HL-60/S4 (cell line): ENCODE results near the gene SDC1.

Experiments used
- in situ Hi-C: fragments of 300-500 bp; cut with MboI; formaldehyde crosslinking; loops from 2 replicates; pipeline ENCODE4 v1.14.3; 2022; ENCODE audit warnings: low sequenced_read_pairs

The SDC1 gene

GRCh38 chr2:20186855-20187187 lies 38.1 kb downstream of the SDC1 start:
- in situ Hi-C loops, result no loop called here

DNA sequence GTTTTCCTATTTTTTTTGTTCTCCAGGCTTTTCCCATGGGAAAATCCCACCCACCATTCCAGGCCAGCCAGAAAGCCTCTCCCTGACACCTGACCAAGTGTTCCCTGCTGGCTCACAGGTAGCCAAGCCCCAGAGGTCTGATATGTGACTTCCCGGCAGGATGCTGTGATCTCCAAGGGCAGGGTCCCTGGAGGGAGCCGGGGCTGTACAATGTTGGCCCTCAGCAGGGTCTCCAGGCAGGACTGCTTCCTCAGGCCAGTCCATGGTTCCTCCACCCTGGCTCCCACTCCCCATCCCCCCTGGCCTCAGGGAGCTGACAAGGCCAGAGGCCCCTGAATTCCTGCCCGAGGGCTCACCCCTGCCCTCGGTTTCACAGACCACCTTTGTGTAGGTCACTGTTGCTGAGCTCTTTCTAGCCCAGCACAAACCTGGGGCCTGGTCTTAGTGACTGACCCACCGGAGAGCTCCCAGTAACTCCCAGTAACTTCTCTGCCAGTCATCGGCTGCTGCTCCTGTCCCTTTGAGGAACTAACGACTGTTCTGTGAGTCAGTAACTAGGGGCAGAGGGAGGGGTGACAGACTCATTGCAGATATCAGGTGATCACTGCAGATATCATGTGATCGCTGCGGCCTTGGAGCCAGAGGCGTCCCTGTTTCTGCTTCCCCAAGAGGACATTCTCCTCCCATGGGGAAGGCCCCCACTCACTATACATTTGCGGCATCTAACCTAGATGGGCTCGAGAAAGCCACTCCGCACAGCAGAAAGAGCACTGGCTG lies 38.7 kb downstream of the SDC1 start:
- in situ Hi-C loops, result no loop called here

DNA sequence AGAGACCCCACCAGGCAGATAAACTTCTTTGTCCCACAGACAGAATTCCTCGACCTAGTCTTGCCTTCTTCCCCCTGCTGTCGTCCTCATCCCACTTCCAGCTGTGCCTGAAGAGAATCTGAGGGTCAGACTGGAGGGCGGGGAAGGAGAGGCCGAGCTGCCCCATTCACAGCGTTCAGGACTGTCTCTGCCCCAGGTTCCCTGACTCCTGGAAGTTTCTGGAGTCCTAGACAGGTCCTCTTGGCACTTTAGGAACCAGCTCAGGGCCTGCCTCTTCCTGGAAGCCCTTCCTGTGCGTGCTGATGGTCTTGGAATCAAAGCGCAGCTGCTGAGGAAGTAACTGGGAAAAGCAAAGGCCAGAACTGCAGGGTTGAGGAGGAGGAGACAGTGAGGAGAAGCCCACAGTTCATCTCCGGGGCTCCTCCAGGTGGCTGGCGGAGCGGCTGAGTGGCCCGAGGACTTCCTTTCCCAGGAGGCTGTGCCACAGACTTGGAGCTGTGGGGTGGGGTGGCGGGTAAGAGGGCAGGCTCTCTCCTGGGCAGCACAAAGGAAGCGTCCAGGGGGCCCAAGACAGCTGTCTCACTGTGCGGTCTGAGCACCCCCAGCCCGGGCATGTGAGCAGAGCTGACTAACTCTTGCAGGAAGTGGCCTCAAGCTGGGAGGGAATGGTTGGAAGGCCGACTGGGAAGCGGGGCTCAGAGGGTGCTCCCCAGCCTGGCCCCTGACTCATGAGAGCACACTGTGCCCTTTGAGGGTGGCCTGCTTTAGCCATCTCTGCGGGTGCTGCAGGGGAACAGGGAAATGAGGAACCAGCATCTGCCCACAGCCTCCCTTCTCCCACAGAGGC lies 39.5 kb downstream of the SDC1 start:
- in situ Hi-C loops, result no loop called here

DNA sequence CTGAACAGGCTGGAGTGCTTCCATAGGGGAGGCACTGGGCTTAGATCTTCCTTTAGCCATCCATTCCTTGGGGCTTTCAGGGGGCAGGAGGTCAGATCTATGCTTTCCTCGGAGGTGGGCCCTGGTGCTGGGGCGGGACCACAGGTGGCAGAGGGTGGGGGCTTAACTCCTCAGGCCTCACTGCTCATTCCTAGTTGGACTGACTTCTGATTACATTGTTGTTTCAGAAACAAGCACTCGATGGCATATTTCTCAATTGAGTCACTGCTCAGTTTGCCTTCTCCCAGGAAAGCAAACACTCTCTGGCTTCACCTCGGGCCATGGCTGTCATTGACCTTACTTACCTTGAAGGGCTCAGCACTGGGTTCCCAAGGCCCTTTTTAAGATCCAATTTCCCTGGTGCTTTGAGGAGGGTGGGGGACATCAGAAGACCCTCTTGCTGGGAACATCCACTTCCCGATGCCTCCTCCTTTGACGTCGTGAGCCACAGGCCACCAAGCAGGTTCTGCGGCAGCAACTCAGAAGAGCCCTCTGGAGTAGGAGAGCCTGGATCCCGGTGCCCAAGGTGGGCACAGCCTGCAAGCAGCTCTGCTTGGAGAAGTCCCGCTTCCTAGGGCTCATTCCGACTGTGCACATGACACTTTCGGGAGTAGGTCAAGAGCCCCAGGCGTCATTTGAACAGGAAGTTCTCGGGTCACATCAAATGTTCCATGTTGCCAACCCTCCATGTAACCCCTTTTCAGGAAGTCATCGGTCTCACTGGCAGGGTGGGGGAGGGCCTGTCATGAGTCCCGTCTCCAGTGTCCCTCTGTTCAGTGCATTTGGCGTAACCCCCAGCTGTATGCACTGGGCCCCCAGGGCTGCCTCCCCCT lies 40.6 kb downstream of the SDC1 start:
- in situ Hi-C loops, result no loop called here

DNA sequence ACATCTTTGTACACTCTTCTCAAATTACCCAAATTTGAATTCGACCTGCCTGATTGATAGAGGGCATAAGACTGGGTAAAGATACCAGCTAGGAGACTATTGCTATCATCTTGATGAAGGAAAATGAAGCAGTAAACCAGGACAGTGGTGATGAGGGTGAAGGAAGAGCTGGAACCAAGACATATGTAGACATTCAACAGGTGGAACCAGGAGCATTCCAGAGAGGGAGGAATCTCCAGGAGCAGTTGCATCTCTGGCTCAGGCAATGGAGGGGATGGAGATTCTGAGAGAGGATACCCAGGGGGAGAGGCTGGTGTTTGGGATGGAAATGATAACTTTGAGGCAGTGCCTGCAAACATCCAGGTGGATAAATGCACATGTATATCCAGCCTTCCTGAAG lies 41.6 kb downstream of the SDC1 start:
- in situ Hi-C loops, result no loop called here

DNA sequence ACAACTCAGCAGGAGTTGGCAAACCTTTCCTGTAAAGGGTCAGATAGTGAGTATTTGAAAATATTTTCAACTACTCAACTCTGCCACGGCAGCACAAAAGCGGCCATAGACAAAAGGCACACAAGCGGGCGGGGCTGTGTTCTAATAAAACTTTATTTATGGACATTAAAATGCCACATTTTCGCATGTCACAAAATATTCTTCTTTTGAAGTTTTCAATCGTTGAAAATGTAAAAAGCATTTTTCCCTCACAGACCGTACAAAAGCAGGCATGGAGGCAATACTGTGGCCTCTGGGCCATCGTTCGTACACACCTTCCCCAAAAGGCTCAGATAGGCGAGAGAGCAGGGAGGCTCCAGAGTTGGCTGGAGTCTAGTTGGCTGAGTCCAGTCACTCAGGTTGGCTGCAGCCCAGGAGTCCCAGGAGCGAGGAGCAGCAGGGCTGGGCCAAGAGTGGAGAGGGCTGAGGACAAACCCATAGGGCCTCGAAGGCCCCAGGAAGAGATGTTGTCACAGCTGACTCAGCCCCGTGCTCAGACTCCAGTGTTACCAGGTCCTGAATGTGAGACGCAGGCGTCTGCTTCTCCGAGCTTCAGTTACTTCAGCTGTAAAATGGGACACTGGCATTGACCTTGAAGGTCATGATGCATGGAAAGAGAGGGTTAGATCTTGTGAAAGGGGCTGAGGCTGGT lies 42.5 kb downstream of the SDC1 start:
- in situ Hi-C loops, result no loop called here

- in situ Hi-C loops, result no loop called here
Observed at GRCh38 chr2:20181761-20182160, 43.2 kb downstream of the SDC1 start.

GRCh38 chr2:20180676-20181648 lies 44.0 kb downstream of the SDC1 start:
- in situ Hi-C loops, result no loop called here

- in situ Hi-C loops, result no loop called here
Observed at GRCh38 chr2:20179755-20180594, 45.0 kb downstream of the SDC1 start.

GRCh38 chr2:20179466-20179754 lies 45.5 kb downstream of the SDC1 start:
- in situ Hi-C loops, result no loop called here

DNA sequence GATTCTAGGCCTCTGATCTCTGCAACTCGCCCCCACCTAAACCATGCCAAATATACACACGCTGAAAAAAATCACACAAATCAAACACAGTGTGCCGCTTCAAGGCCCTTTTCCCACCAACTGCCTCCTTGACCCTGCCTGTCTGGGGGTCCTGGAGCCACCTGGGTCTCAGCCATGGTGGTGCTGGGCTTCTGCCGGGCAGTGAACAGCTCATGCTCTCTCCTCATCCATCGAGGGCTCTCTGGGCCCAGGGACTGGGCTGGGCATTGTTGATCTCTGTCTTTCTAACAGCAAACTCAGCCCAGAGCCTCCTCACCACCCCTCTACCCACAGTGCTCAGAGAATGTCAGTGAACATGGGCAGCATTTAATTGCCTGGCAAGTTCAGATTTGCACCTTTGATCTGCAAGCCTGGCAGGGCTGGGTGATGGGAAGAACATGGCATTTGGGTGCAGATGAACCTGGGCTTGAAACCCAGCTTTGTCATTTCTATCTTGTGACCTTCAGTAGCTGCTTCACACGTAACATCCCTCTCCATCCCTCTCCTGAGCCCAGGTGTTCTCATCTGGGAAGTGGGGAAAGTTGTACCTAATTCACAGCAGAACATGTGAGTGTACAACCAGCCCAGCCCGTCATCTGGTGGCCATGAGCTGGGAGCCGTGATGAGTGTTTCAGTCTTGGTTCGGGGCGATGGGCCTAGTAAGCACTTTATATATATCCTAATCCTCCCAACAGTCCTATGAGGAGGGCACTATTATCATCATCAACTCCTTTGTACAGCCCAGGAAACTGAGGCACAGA lies 46.1 kb downstream of the SDC1 start:
- in situ Hi-C loops, result no loop called here

DNA sequence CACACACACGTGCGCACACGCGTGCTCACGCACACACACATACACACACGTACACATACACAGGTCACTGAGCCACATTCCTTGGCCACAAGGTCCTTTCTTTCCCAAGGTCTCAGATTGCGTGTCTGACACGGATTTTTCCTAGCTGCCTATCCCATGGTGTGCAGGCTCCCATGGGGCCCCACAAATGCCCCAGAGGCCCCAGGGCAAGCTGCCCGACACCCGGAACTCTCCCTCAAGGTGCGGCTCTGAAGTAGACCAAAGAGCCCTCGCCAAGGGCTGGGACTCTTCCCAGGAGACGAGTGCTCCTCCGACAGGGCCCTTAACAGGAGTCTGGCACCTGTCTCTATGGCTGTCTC lies 46.7 kb downstream of the SDC1 start:
- in situ Hi-C loops, result no loop called here

- in situ Hi-C loops, result no loop called here
Observed at GRCh38 chr2:20177556-20178248, 47.2 kb downstream of the SDC1 start.

- in situ Hi-C loops, result no loop called here
Observed at GRCh38 chr2:20176760-20177159, 48.2 kb downstream of the SDC1 start.

- in situ Hi-C loops, result no loop called here
Observed at GRCh38 chr2:20175931-20176330, 49.0 kb downstream of the SDC1 start.

- in situ Hi-C loops, result no loop called here
Observed at GRCh38 chr2:20175267-20175666, 49.7 kb downstream of the SDC1 start.

DNA sequence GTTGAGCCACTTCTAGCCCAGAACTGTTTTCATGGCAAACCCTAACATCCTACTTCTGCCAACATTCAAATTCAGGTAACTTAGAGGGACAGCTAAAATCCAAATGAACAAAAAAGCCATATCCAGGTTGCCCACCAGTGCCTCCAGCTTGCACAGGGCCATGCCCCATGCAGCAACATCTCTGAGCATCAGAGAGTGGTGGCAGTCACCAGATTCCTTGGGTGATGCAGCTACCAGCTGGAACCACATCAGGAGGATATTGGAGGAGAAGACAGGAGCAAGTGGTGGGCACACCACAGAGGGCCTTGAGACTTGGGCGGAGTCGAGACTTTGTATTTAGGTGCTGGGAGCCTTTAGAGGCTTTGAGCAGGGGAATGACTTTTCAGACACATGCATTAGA lies 50.5 kb downstream of the SDC1 start:
- in situ Hi-C loops, result no loop called here
